Mucosa of descending colon (tissue), 3 donors: Measurements from ENCODE around the gene ZNF786. TPM values are rescaled to one million over a fixed set of nuclear protein-coding genes. Genes with fewer than 3 reads are reported as not detected.

Experiments
- ATAC-seq: fragments of 200-7000 bp; cut with Tn5 transposase; one replicate; pipeline ENCODE4 v1.9.1; 2020; ENCODE audit warnings: mild to moderate bottlenecking, moderate library complexity
- DNase-seq, 3 donors: peaks; one replicate each; pipeline ENCODE4 v3.0.0-alpha.2; 2020
- H3K36me3 ChIP-seq: fragments of 200-600 bp; one replicate; pipeline ENCODE4 v1.8.0; 2021; ENCODE audit warnings: low read depth, mild to moderate bottlenecking
- H3K4me1 ChIP-seq: fragments of 200-600 bp; one replicate; pipeline ENCODE4 v1.8.0; 2021; ENCODE audit warnings: low read depth, mild to moderate bottlenecking
- H3K4me3 ChIP-seq: fragments of 200-600 bp; one replicate; pipeline ENCODE4 v1.8.0; 2021; ENCODE audit warnings: mild to moderate bottlenecking
- H3K9me3 ChIP-seq: fragments of 200-600 bp; one replicate; pipeline ENCODE4 v1.8.0; 2021; ENCODE audit warnings: mild to moderate bottlenecking
- CTCF ChIP-seq: fragments of 200-600 bp; IDR thresholded peaks from one replicate; pipeline ENCODE4 v1.8.0; 2022; ENCODE audit warnings: antibody characterized with exemption, mild to moderate bottlenecking
- intact Hi-C, 2 donors: fragments of 100-400 bp; cut with DNase I in 1 of 2; cut with micrococcal nuclease in 1 of 2; formaldehyde crosslinking; loops; one replicate each; pipeline versions ENCODE4 v1.11.0 to v1.11.1; 2022; cut with DNase I, micrococcal nuclease
- total RNA-seq, 3 donors: library from RNA; stranded (reverse); fragmentation: NEBNext Ultra II Directional in 2 of 3; extraction: Animal tissue kit (Norgen Biotek cat#: 25700) in 2 of 3; gene quantifications; one replicate each; pipeline versions ENCODE4 v1.2.1 to v1.2.4, GENCODE V29; 2021 to 2023
- donor health status: DM: no; HTN: no; CAD: no; lungs with moderate emphysema.
- donor health status: DM: no; HTN: no; CAD: no.
- donor health status: DM: no; HTN: yes; CAD: no.

The ZNF786 gene
- total RNA-seq, 3 donors from 2014 or later = 4.0 to 7.1 (median 5.0) TPM

GRCh38 chr7:149074116-149074885, 16.2 kb downstream of the ZNF786 start:
- intact Hi-C loops = loop anchor here in 1 of 2 donors (10.0 kb wide), 1 partner anchor 70 kb away; no protein-coding TSS in a partner anchor
- H3K4me3 ChIP-seq = no peak overlapping the region
- no peak for ATAC-seq

DNA sequence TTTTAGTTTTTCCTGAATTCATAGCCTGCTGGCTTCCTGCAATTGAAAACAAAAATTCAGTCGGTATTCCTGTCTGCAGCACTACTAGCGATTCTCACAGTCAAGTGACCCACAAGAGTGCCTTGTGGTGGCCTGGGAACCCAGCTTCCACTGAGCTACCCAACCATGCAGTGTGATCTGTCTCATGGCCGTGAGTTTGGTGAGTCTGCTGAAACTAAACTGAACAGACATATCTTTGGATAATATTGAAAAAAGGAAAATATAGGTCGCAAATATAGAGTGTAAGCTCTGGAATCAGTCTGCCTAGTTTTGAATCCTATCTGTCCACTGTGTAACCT, 18.1 kb downstream of the ZNF786 start:
- TF ChIP-seq CTCF = no peak
- H3K36me3 ChIP-seq = no peaks in the 10 kb centered on the region
- DNase-seq (no peak), ATAC-seq (no peak)
- H3K4me1 ChIP-seq = no peaks in the 10 kb centered on the region
- H3K9me3 ChIP-seq = no peaks in the 10 kb centered on the region
- intact Hi-C loops = loop anchor here in 1 of 2 donors (10.0 kb wide), 1 partner anchor 68 kb away; no protein-coding TSS in a partner anchor
- H3K4me3 ChIP-seq = no peak overlapping the region

More at GRCh38 chr7:149074116-149074885, 16.2 kb downstream of the ZNF786 start:
- H3K4me1 ChIP-seq = no peaks in the 10 kb centered on the region
- no peak for DNase-seq
- H3K9me3 ChIP-seq = no peaks in the 10 kb centered on the region
- no peaks in the 10 kb centered on the region for H3K36me3 ChIP-seq
- no peak for TF ChIP-seq CTCF

DNA sequence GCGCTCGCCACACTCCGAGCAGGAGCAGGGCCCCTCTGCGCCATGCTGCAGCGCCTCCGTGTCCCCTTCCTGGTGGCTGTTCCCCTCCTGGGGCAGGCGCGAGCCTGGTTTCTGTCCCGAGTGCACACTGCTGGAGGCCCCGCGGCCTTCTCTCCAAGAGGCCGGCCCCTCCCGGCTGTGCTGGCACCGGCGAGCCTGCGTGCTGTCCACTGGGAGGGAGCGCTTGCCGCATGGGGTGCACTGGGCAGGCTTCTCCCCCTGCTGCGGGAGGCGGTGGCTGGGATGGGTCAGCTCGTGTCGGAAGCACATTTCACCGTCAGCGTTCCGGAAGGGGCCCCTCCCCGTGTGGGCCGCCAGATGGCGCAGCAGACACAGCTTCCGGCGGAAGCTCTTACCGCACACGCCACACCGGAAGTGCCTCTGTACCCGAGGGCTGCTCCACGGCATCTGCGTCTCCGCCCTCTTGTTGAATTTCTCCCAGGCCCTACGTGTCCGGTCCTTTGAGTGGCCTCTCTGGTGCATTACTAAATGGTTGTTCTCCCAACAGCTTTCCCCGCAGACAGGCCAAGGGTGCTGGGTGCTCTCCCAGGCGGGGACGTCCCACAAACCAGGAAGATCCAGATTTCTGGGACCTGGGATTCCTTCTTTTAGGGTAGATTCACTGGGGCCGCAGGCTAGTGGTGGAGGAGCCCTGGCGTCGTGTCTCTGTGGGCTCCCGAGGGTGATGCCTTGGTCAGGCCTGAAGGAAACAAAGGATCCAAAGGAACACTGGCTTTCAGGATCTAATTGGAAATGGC, 18.7 kb downstream of the ZNF786 start:
- no peak for TF ChIP-seq CTCF
- intact Hi-C loops = loop anchor here in 1 of 2 donors (10.0 kb wide), 1 partner anchor 67 kb away; no protein-coding TSS in a partner anchor
- Histone ChIP-seq H3K36me3 (no peaks in the 10 kb centered on the region), H3K9me3 (no peaks in the 10 kb centered on the region), H3K4me3 (no peak overlapping the region), H3K4me1 (no peaks in the 10 kb centered on the region)
- peak in 2 of 3 donors; percentile 29 to 62 for DNase-seq
- peak; percentile 55 for ATAC-seq

- no peak for TF ChIP-seq CTCF
- Histone ChIP-seq H3K4me3 (no peak overlapping the region), H3K4me1 (no peaks in the 10 kb centered on the region), H3K36me3 (no peaks in the 10 kb centered on the region), H3K9me3 (no peaks in the 10 kb centered on the region)
- intact Hi-C loops = loop anchor here in 1 of 2 donors (10.0 kb wide), 1 partner anchor 66 kb away; no protein-coding TSS in a partner anchor
- no peak for DNase-seq
- ATAC-seq = peak; percentile 19
Observed at GRCh38 chr7:149071182-149071635, 19.3 kb downstream of the ZNF786 start.

DNA sequence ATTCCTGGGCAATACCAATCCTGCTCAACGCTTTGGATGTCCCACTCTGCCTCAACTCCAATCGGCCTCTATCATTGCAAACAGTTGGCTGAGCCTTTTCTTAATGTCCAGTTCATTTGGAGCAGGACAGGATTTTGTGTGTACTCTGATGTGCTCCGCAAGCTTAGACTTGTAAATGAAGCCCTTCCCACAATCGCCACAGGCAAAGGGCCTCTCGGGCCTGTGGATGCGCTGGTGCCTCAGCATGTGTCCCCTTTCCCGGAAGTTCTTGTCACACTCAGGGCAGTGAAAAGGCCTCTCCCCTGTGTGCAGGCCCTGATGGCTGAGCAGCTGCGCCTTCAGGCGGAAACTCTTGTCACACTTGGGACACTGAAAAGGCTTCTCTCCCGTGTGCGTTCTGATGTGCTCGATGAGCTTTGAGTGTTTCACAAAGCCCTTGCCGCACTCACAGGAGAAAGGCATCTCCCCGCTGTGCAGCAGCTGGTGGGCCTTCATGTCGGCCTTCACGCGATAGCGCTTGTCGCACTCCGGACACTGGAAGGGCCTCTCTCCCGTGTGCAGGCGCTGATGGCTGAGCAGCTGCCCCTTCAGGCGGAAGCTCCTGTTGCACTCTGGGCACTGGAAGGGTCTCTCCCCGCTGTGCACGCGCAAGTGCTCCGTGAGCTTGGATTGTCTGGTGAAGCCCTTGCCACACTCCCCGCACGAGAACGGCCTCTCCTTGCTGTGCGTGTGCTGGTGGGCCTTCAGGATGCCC, 20.0 kb downstream of the ZNF786 start:
- TF ChIP-seq CTCF = no peak
- intact Hi-C loops = loop anchor here in 1 of 2 donors (10.0 kb wide), 1 partner anchor 66 kb away; no protein-coding TSS in a partner anchor
- no peaks in the 10 kb centered on the region for H3K36me3 ChIP-seq
- no peak overlapping the region for H3K4me3 ChIP-seq
- H3K4me1 ChIP-seq = no peaks in the 10 kb centered on the region
- DNase-seq = no peak
- no peaks in the 10 kb centered on the region for H3K9me3 ChIP-seq
- no peak for ATAC-seq
